Coronary artery (tissue), 2 donors: ENCODE data around the gene TTC23.

Experiments
- DNase-seq: peaks from one replicate; pipeline ENCODE4 v3.0.0-alpha.2; 2017; ENCODE audit warnings: low spot score
- H3K27ac ChIP-seq, 2 donors: fragments of 200-600 bp; sonication (generic); one replicate each; pipeline ENCODE4 v1.5.1; 2016 to 2019
- H3K4me3 ChIP-seq: fragments of 200-600 bp; sonication (generic); 2 replicates; pipeline ENCODE4 v1.5.1; 2016; ENCODE audit warnings: mild to moderate bottlenecking, moderate library complexity
- TF ChIP-seq, protein P1 (sequence below): fragments of 200-600 bp; sonication (generic); IDR thresholded peaks from one replicate; pipeline ENCODE4 v1.5.1; 2019; ENCODE audit warnings: antibody characterized with exemption

The TTC23 gene

DNA sequence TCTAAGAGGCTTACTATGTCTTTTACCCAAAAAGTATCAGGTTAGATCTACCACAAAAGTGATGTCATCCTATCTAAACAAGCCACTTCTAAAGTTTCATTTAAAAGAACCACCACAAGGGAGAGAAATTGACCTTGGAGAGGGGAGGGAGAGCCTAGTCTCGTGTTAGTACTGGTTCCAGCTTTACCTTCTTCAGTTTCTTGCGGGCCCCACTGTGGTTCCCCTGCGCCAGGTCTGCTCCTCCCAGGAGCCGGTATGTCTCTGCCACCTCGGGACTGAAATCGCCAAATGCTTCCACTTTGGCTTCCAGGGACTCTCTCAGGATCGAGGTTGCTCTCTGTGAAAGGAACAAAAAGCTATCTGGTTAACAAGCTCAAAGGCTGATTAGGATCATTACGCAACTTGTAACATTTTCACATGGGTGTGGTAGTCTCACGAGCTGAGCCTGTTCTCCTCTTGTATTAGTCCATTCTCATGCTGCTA is 93.4 kb downstream of the TTC23 start:
- no peak for DNase-seq
- TF ChIP-seq, protein P1, sequence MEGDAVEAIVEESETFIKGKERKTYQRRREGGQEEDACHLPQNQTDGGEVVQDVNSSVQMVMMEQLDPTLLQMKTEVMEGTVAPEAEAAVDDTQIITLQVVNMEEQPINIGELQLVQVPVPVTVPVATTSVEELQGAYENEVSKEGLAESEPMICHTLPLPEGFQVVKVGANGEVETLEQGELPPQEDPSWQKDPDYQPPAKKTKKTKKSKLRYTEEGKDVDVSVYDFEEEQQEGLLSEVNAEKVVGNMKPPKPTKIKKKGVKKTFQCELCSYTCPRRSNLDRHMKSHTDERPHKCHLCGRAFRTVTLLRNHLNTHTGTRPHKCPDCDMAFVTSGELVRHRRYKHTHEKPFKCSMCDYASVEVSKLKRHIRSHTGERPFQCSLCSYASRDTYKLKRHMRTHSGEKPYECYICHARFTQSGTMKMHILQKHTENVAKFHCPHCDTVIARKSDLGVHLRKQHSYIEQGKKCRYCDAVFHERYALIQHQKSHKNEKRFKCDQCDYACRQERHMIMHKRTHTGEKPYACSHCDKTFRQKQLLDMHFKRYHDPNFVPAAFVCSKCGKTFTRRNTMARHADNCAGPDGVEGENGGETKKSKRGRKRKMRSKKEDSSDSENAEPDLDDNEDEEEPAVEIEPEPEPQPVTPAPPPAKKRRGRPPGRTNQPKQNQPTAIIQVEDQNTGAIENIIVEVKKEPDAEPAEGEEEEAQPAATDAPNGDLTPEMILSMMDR: no peak
- no peak overlapping the region for H3K27ac ChIP-seq
- H3K4me3 ChIP-seq: no peak overlapping the region

DNA sequence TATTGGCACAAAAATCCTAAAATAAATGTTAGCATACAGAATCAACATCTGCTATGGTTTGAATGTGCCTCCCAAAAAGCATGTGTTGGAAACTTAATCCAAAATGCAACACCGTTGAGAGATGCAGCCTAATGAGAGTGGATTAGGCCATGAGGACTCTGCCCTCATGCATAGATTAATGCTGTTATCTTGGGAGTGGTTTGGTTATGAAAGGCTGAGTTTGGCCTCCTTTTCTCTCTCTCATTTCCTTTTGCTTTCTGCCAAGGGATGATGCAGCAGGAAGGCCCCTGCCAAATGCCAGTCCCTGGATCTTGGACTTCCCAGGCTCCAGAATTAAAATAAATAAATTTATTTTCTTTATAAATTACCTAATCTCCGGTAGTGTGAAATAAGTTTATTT is 95.1 kb downstream of the TTC23 start:
- DNase-seq: no peak
- H3K27ac ChIP-seq: no peak overlapping the region
- TF ChIP-seq, protein P1: no peak
- H3K4me3 ChIP-seq: no peak overlapping the region

GRCh38 chr15:99153026-99153535 is 96.3 kb downstream of the TTC23 start:
- DNase-seq: no peak
- TF ChIP-seq, protein P1: no peak
- no peak overlapping the region for H3K4me3 ChIP-seq
- no peak overlapping the region for H3K27ac ChIP-seq

DNA sequence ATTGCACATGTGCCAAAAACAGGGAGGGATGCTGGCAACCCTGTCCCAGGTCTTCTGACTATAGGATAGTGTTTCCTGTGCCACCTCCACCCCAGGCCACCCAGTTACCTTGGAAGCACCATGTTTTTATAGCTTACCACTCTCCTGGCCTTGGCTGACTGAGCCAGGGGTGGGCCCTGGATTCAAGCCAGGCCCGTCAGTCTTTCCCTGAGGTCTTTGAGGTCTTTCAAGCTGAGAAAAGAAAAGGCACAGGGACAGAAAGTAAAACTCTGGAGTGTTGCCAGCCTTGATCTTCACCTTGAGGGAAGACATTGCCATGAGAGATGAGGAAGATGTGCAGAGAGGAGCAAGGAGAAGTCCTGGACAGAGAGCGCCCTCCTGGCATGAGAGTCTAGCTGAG is 98.2 kb downstream of the TTC23 start:
- no peak for DNase-seq
- Histone ChIP-seq H3K27ac (no peak overlapping the region), H3K4me3 (no peak overlapping the region)
- TF ChIP-seq, protein P1: no peak

GRCh38 chr15:99149366-99149765 is 100.0 kb downstream of the TTC23 start:
- Histone ChIP-seq H3K4me3 (no peak overlapping the region), H3K27ac (no peak overlapping the region)
- TF ChIP-seq, protein P1: no peak
- DNase-seq: no peak

DNA sequence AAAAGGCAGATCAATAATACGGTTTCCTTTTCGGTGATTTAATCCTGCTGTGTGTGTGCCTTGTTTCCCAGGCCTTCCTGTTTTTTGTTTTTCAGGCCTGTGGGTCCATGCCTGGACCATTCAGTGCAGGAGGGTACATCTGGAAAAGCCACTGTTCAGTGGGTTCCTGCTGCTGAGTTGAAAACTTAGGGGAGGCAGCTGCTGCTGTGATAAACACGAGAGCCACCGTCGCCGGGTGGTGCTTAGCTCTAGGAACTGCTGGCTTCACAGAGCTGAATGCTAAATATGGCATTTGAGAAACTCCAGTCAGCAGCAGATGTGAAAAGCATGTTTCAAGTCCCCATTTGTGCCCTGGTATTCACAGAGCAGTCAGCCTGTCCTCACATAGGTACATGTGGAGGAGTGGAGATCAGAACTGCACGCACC is 100.5 kb downstream of the TTC23 start:
- peak; percentile 38 for DNase-seq
- H3K27ac ChIP-seq: no peak overlapping the region
- TF ChIP-seq, protein P1: no peak
- no peak overlapping the region for H3K4me3 ChIP-seq

DNA sequence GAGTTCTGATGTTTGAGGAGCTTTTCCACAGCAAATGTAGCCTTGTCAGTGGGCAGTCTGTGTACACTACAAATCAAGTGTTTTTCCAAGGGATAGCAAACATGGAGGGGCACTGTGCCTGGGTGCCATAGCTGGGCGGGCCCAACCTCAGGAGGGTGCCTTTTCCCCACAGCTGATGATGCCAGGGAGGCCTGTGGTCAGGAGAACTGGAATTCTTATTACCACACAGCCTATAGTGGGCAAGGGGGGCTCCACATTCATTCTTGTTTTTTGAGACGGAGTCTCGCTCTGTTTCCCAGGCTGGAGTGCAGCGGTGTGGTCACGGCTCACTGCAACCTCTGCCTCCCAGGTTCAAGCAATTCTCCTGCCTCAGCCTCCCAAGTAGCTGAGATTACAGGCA is 102.7 kb downstream of the TTC23 start:
- Histone ChIP-seq H3K27ac (no peak overlapping the region), H3K4me3 (no peak overlapping the region)
- TF ChIP-seq, protein P1: no peak
- DNase-seq: no peak
